ENCODE results near the gene TGFBR3. TPM values are rescaled to one million over a fixed set of nuclear protein-coding genes. Genes with fewer than 3 reads are reported as not detected.

The TGFBR3 gene
- total RNA-seq, 1 experiment from 2014 or later = 4.2 TPM

DNA sequence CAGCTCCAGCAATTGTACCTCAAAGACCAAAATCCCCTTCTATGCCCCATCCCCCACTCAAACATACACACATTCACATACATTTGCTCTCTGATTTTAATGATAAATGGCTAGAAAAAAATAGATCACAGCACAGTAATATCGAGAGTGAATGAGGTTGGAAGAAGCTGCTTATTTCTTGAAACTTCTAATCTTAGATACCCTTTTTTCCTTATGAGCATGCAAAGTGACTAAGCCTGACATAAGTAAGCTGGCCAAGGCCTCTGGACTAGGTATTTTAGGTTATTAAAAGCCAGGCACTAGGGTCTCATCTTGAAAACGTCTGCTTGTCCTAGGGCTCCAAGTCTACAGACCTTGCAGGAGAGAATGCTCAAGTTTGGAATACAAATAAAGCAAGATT, 133.6 kb downstream of the TGFBR3 start:
- H3K27me3 Mint-ChIP-seq (ENCODE audit: low read depth) = no peaks in the 10 kb centered on the region
- no peak for TF ChIP-seq KAT7 (CRISPR knock-in tag; IDR thresholded peaks at IDR 0.05; ENCODE audit: borderline replicate concordance)
- TF ChIP-seq, protein P1, sequence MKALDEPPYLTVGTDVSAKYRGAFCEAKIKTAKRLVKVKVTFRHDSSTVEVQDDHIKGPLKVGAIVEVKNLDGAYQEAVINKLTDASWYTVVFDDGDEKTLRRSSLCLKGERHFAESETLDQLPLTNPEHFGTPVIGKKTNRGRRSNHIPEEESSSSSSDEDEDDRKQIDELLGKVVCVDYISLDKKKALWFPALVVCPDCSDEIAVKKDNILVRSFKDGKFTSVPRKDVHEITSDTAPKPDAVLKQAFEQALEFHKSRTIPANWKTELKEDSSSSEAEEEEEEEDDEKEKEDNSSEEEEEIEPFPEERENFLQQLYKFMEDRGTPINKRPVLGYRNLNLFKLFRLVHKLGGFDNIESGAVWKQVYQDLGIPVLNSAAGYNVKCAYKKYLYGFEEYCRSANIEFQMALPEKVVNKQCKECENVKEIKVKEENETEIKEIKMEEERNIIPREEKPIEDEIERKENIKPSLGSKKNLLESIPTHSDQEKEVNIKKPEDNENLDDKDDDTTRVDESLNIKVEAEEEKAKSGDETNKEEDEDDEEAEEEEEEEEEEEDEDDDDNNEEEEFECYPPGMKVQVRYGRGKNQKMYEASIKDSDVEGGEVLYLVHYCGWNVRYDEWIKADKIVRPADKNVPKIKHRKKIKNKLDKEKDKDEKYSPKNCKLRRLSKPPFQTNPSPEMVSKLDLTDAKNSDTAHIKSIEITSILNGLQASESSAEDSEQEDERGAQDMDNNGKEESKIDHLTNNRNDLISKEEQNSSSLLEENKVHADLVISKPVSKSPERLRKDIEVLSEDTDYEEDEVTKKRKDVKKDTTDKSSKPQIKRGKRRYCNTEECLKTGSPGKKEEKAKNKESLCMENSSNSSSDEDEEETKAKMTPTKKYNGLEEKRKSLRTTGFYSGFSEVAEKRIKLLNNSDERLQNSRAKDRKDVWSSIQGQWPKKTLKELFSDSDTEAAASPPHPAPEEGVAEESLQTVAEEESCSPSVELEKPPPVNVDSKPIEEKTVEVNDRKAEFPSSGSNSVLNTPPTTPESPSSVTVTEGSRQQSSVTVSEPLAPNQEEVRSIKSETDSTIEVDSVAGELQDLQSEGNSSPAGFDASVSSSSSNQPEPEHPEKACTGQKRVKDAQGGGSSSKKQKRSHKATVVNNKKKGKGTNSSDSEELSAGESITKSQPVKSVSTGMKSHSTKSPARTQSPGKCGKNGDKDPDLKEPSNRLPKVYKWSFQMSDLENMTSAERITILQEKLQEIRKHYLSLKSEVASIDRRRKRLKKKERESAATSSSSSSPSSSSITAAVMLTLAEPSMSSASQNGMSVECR (CRISPR knock-in tag; IDR thresholded peaks at IDR 0.05; ENCODE audit: borderline replicate concordance) = no peak
- TF ChIP-seq OVOL2 (CRISPR knock-in tag; IDR thresholded peaks at IDR 0.05; ENCODE audit: borderline replicate concordance) = no peak
- TF ChIP-seq NR1H2 (CRISPR knock-in tag; IDR thresholded peaks at IDR 0.05) = no peak
- no peak for TF ChIP-seq MXD4 (CRISPR knock-in tag; IDR thresholded peaks at IDR 0.05; ENCODE audit: borderline replicate concordance)
- TF ChIP-seq, protein P2, sequence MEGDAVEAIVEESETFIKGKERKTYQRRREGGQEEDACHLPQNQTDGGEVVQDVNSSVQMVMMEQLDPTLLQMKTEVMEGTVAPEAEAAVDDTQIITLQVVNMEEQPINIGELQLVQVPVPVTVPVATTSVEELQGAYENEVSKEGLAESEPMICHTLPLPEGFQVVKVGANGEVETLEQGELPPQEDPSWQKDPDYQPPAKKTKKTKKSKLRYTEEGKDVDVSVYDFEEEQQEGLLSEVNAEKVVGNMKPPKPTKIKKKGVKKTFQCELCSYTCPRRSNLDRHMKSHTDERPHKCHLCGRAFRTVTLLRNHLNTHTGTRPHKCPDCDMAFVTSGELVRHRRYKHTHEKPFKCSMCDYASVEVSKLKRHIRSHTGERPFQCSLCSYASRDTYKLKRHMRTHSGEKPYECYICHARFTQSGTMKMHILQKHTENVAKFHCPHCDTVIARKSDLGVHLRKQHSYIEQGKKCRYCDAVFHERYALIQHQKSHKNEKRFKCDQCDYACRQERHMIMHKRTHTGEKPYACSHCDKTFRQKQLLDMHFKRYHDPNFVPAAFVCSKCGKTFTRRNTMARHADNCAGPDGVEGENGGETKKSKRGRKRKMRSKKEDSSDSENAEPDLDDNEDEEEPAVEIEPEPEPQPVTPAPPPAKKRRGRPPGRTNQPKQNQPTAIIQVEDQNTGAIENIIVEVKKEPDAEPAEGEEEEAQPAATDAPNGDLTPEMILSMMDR (IDR thresholded peaks at IDR 0.05) = no peak
- no peak for TF ChIP-seq RELA (CRISPR knock-in tag; IDR thresholded peaks at IDR 0.05; ENCODE audit: borderline replicate concordance)
- no peak for TF ChIP-seq IRF2 (CRISPR knock-in tag; IDR thresholded peaks at IDR 0.05; ENCODE audit: borderline replicate concordance, low read depth)
- TF ChIP-seq HMGA2 (CRISPR knock-in tag; IDR thresholded peaks at IDR 0.05) = no peak
- TF ChIP-seq, protein P3, sequence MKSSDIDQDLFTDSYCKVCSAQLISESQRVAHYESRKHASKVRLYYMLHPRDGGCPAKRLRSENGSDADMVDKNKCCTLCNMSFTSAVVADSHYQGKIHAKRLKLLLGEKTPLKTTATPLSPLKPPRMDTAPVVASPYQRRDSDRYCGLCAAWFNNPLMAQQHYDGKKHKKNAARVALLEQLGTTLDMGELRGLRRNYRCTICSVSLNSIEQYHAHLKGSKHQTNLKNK (CRISPR knock-in tag; IDR thresholded peaks at IDR 0.05) = no peak
- TF ChIP-seq ESRRA (CRISPR knock-in tag; IDR thresholded peaks at IDR 0.05; ENCODE audit: borderline replicate concordance) = no peak
- no peak for TF ChIP-seq ATF1 (CRISPR knock-in tag; IDR thresholded peaks at IDR 0.05)
- TF ChIP-seq, protein P4, sequence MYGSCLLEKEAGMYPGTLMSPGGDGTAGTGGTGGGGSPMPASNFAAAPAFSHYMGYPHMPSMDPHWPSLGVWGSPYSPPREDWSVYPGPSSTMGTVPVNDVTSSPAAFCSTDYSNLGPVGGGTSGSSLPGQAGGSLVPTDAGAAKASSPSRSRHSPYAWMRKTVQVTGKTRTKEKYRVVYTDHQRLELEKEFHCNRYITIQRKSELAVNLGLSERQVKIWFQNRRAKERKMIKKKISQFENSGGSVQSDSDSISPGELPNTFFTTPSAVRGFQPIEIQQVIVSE (CRISPR knock-in tag; IDR thresholded peaks at IDR 0.05; ENCODE audit: borderline replicate concordance) = no peak
- no peak for TF ChIP-seq TP53 (CRISPR knock-in tag; IDR thresholded peaks at IDR 0.05)
- no peak for TF ChIP-seq NR3C1 (CRISPR knock-in tag; conservative IDR thresholded peaks at IDR 0.05; ENCODE audit: low read depth)
- DNase-seq (ENCODE audit: low spot score) (no peak), ATAC-seq (no peak)
- peaks cover 19% of the 10 kb centered on the region for H3K4me1 Mint-ChIP-seq
- no peak overlapping the region for H3K4me3 Mint-ChIP-seq
- ChIA-PET POLR2A (no interaction called here), CTCF (interaction anchor here (1.6 kb wide), 1 partner anchor 12 kb away, joined by 4 read pairs; no protein-coding TSS in a partner anchor)
- peaks cover 4% of the 10 kb centered on the region for H3K9me3 Mint-ChIP-seq
- H3K36me3 Mint-ChIP-seq = peaks cover 3% of the 10 kb centered on the region
- no peak overlapping the region for H3K27ac Mint-ChIP-seq

DNA sequence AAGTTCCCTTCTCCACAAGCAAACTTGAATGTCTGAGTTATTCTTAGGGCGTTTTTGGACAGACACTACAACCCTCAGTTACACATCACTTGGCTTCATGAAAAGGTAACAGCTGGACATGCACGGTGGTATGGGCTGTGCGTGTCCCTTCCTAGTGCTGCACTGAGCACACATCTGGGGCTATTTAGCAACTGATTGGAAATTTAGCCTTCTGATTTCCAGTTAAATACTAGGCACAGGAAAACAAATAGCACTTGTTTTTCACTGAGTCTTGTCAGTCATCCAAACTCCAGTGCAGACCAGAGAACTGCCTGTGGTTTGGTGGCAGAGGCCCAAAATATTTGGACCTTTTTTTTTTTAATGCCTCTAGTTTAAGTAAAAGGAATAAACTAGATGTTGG, 134.7 kb downstream of the TGFBR3 start:
- peaks cover 14% of the 10 kb centered on the region for H3K9me3 Mint-ChIP-seq
- no peak overlapping the region for H3K4me3 Mint-ChIP-seq
- peaks cover 19% of the 10 kb centered on the region for H3K4me1 Mint-ChIP-seq
- 0 out of 2 replicates have a peak, but pooled peaks cover under 1% of the 10 kb centered on the region for H3K27me3 Mint-ChIP-seq (ENCODE audit: low read depth)
- DNase-seq (ENCODE audit: low spot score) (no peak), ATAC-seq (no peak)
- TF ChIP-seq ZNF317 (CRISPR knock-in tag; IDR thresholded peaks at IDR 0.05; ENCODE audit: borderline replicate concordance, low read depth) (no peak), NFE2L1 (CRISPR knock-in tag; IDR thresholded peaks at IDR 0.05) (no peak)
- TF ChIP-seq, protein P5, sequence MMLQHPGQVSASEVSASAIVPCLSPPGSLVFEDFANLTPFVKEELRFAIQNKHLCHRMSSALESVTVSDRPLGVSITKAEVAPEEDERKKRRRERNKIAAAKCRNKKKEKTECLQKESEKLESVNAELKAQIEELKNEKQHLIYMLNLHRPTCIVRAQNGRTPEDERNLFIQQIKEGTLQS (CRISPR knock-in tag; conservative IDR thresholded peaks at IDR 0.05) = no peak
- TF ChIP-seq, protein P6, sequence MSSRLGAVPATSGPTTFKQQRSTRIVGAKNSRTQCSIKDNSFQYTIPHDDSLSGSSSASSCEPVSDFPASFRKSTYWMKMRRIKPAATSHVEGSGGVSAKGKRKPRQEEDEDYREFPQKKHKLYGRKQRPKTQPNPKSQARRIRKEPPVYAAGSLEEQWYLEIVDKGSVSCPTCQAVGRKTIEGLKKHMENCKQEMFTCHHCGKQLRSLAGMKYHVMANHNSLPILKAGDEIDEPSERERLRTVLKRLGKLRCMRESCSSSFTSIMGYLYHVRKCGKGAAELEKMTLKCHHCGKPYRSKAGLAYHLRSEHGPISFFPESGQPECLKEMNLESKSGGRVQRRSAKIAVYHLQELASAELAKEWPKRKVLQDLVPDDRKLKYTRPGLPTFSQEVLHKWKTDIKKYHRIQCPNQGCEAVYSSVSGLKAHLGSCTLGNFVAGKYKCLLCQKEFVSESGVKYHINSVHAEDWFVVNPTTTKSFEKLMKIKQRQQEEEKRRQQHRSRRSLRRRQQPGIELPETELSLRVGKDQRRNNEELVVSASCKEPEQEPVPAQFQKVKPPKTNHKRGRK (CRISPR knock-in tag; IDR thresholded peaks at IDR 0.05; ENCODE audit: borderline replicate concordance) = no peak
- TF ChIP-seq, protein P7, sequence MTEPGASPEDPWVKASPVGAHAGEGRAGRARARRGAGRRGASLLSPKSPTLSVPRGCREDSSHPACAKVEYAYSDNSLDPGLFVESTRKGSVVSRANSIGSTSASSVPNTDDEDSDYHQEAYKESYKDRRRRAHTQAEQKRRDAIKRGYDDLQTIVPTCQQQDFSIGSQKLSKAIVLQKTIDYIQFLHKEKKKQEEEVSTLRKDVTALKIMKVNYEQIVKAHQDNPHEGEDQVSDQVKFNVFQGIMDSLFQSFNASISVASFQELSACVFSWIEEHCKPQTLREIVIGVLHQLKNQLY (CRISPR knock-in tag; IDR thresholded peaks at IDR 0.05) = no peak
- ChIA-PET POLR2A (no interaction called here), CTCF (interaction anchor here (0.5 to 1.6 kb wide), 3 partner anchors 13 to 240 kb away, joined by 4 read pairs; no protein-coding TSS in a partner anchor)
- no peak overlapping the region for H3K27ac Mint-ChIP-seq
- H3K36me3 Mint-ChIP-seq = peaks cover 12% of the 10 kb centered on the region
